Anterior cingulate cortex (tissue), 58 donors: Measurements from ENCODE around the gene COQ8A.
"Not testable (repeated sequence)": the region's sequence is repeated elsewhere in the genome, so short reads cannot be mapped to it uniquely, and the experiment has no call there.

Experiments used
- DNase-seq, 58 donors: peaks; one replicate each; lab custom pipeline; 2025; lab: John Stamatoyannopoulos, UW

Gene COQ8A

GRCh38 chr1:226920446-226920894, 19.6 kb upstream of the COQ8A start:
- no peak for DNase-seq

GRCh38 chr1:226921504-226921903, 18.6 kb upstream of the COQ8A start:
- DNase-seq, result no peak

- DNase-seq, result not testable (repeated sequence)
Measured at GRCh38 chr1:226929260-226930111, 10.6 kb upstream of the COQ8A start.

GRCh38 chr1:226934483-226935237, 5.4 kb upstream of the COQ8A start:
- DNase-seq, result no peak

- DNase-seq, result no peak
Measured at GRCh38 chr1:226937940-226938725, 2.0 kb upstream of the COQ8A start.

- DNase-seq, result no peak
Measured at GRCh38 chr1:226938903-226939437, 1.1 kb upstream of the COQ8A start.

- peak in 41 of 58 donors; percentile 50 to 90 (median 76) for DNase-seq
Measured at GRCh38 chr1:226939438-226940028, 561 bp upstream of the COQ8A start.

GRCh38 chr1:226940806-226941067, 643 bp downstream of the COQ8A start:
- DNase-seq, result no peak

GRCh38 chr1:226942392-226942791, 2.3 kb downstream of the COQ8A start:
- no peak for DNase-seq

GRCh38 chr1:226943156-226943555, 3.1 kb downstream of the COQ8A start:
- DNase-seq, result no peak

- no peak for DNase-seq
Measured at GRCh38 chr1:226943927-226944326, 3.8 kb downstream of the COQ8A start.

GRCh38 chr1:226945106-226945857, 5.2 kb downstream of the COQ8A start:
- no peak for DNase-seq

GRCh38 chr1:226945858-226946245, 5.8 kb downstream of the COQ8A start:
- no peak for DNase-seq

- no peak for DNase-seq
Measured at GRCh38 chr1:226946285-226946684, 6.2 kb downstream of the COQ8A start.

GRCh38 chr1:226946841-226947240, 6.7 kb downstream of the COQ8A start:
- no peak for DNase-seq

- DNase-seq, result no peak
Measured at GRCh38 chr1:226948051-226948450, 8.0 kb downstream of the COQ8A start.

- DNase-seq, result no peak
Measured at GRCh38 chr1:226948480-226948879, 8.4 kb downstream of the COQ8A start.

- no peak for DNase-seq
Measured at GRCh38 chr1:226948996-226949395, 8.9 kb downstream of the COQ8A start.

- no peak for DNase-seq
Measured at GRCh38 chr1:226949401-226949800, 9.3 kb downstream of the COQ8A start.

- DNase-seq, result no peak
Measured at GRCh38 chr1:226950316-226950715, 10.2 kb downstream of the COQ8A start.
